H1 (cell line): ENCODE measurements around the gene C1orf185. TPM values are rescaled to one million over a fixed set of nuclear protein-coding genes. Genes with fewer than 3 reads are reported as not detected.

Experiments
- ATF2 ChIP-seq: IDR thresholded peaks from 2 replicates; pipeline ENCODE4 v1.6.1; 2012; ENCODE audit warnings: low read length, inconsistent platforms
- BCL11A ChIP-seq, 2 experiments: IDR thresholded peaks; one replicate each; pipeline ENCODE4 v1.6.1; 2011; ENCODE audit warnings: low read depth in 2 of 2, low read length in 2 of 2, mild to moderate bottlenecking in 2 of 2
- CBX5 ChIP-seq: fragments of 300-800, 300-1000 bp; sonication (generic); IDR thresholded peaks from 2 replicates; pipeline ENCODE4 v1.7.1; 2016; ENCODE audit warnings: antibody characterized with exemption, low read length, low read depth
- CHD7 ChIP-seq: fragments of 300-600 bp; sonication (generic); IDR thresholded peaks from 2 replicates; pipeline ENCODE4 v1.7.1; 2012; ENCODE audit warnings: low read length, moderate library complexity, mild to moderate bottlenecking, inconsistent platforms; ENCODE audit not compliant: insufficient replicate concordance
- CREB1 ChIP-seq: IDR thresholded peaks from 2 replicates; pipeline ENCODE4 v1.6.1; 2012; ENCODE audit warnings: inconsistent platforms
- CTBP2 ChIP-seq: IDR thresholded peaks from 2 replicates; pipeline ENCODE4 v1.7.0; 2011; ENCODE audit warnings: borderline replicate concordance, mild to moderate bottlenecking, moderate library complexity, mixed read lengths, low read length; ENCODE audit not compliant: insufficient read depth, insufficient read length
- JUN ChIP-seq: IDR thresholded peaks from 2 replicates; pipeline ENCODE4 v1.6.1; 2011; ENCODE audit warnings: low read depth, mild to moderate bottlenecking, improper control_type of control experiment, low read length
- KDM4A ChIP-seq: IDR thresholded peaks from one replicate; pipeline ENCODE4 v1.7.1; 2012; ENCODE audit warnings: low read depth, mild to moderate bottlenecking, moderate library complexity, low read length, inconsistent platforms; ENCODE audit not compliant: severe bottlenecking
- MAFK ChIP-seq: IDR thresholded peaks from 2 replicates; pipeline ENCODE4 v1.6.1; 2012; ENCODE audit warnings: low read depth, mild to moderate bottlenecking, improper control_type of control experiment, low read length
- NRF1 ChIP-seq: IDR thresholded peaks from 2 replicates; pipeline ENCODE4 v1.6.1; 2011; ENCODE audit warnings: mild to moderate bottlenecking, low read depth, low read length, improper control_type of control experiment
- polyA plus RNA-seq, 7 experiments: library from polyadenylated mRNA; depleted of rRNA in 3 of 7; stranded (reverse) in 5 of 7; unstranded in 2 of 7; fragments of >200 nt in 5 of 7; fragments of 200-250 nt in 2 of 7; gene quantifications; 1 replicate in 5 of 7; 2 replicates in 1 of 7; 4 replicates in 1 of 7; pipeline versions ENCODE4 v1.2.1 to v1.2.3, GENCODE V29; 2011 to 2013; ENCODE audit warnings: missing spikeins in 2 of 7, mixed read lengths in 2 of 7
- total RNA-seq: library from RNA; stranded (reverse); fragmentation: NEBNext Ultra II Directional; extraction: Animal tissue kit (Norgen Biotek cat#: 25700); gene quantifications from 2 replicates; pipeline ENCODE4 v1.2.1, GENCODE V29; 2021

C1orf185 gene
- total and polyA plus RNA-seq, 2 of the 8 experiments (the other 6 are each of a cell fraction or from before 2014, with no cell fraction given) = not detected

GRCh38 chr1:51131185-51131584, 29.2 kb downstream of the C1orf185 start (continued):
- no peak for TF ChIP-seq CHD7
- no peak for TF ChIP-seq KDM4A
- no peak for TF ChIP-seq MAFK
- TF ChIP-seq BCL11A (IDR thresholded peaks at IDR 0.05; ENCODE audit: low read depth in 2 of 2, low read length in 2 of 2) = no peak
- TF ChIP-seq CREB1 = no peak
- TF ChIP-seq CBX5 = no peak
- no peak for TF ChIP-seq NRF1
- TF ChIP-seq ATF2 = no peak
- no peak for TF ChIP-seq CTBP2
- no peak for TF ChIP-seq JUN
